Measurements from ENCODE around the gene SLC2A2. TPM values are rescaled to one million over a fixed set of nuclear protein-coding genes. Genes with fewer than 3 reads are reported as not detected.
"Not testable (repeated sequence)": the region's sequence is repeated elsewhere in the genome, so short reads cannot be mapped to it uniquely, and the experiment has no call there.

The SLC2A2 gene
- polyA plus RNA-seq, 1 donor (not counting 4 experiments of a cell fraction or from before 2014, with no cell fraction given): not detected

- Histone ChIP-seq H3K79me2 (ENCODE audit: control insufficient read depth, insufficient read depth, low read length) (no peaks in the 10 kb centered on the region), H3K4me2 (ENCODE audit: control insufficient read depth, extremely low read depth, insufficient read depth, low read depth, low read length) (no peak overlapping the region), H3K9ac (ENCODE audit: control insufficient read depth, extremely low read depth, insufficient read depth, low read length) (no peak overlapping the region), H2AFZ (ENCODE audit: control insufficient read depth, low read length) (no peak overlapping the region), H3K27ac (ENCODE audit: control insufficient read depth, insufficient read depth, low read length) (no peak overlapping the region), H3K9me1 (ENCODE audit: control insufficient read depth, extremely low read depth, insufficient read depth, low read length) (no peaks in the 10 kb centered on the region), H3K36me3 (ENCODE audit: control insufficient read depth in 2 of 2, extremely low read depth in 1 of 2, insufficient read depth in 2 of 2, low read length in 2 of 2) (no peaks in the 10 kb centered on the region), H3K9me3 (ENCODE audit: control insufficient read depth, low read depth, low read length) (no peaks in the 10 kb centered on the region), H3K4me3 (ENCODE audit: control insufficient read depth in 2 of 3, extremely low read depth in 1 of 3, insufficient read depth in 2 of 3, low read depth in 1 of 3, low read length in 3 of 3) (no peak overlapping the region), H3K27me3 (ENCODE audit: control insufficient read depth, extremely low read depth, insufficient read depth, low read length) (no peaks in the 10 kb centered on the region), H4K20me1 (ENCODE audit: control insufficient read depth, extremely low read depth, insufficient read depth, low read length) (no peaks in the 10 kb centered on the region), H3K4me1 (ENCODE audit: control insufficient read depth, extremely low read depth, insufficient read depth, low read length) (no peaks in the 10 kb centered on the region)
- FAIRE-seq (no peak), DNase-seq (ENCODE audit: low read depth, low spot score) (no peak)
- dilution Hi-C loops (cut with MboI; ENCODE audit: extremely low pct_ligation_motif_present, low sequenced_read_pairs): no loop called here
- TF ChIP-seq CTCF (optimal IDR thresholded peaks at IDR 0.05 in 1 of 3, IDR thresholded peaks at IDR 0.05 in 1 of 3, conservative IDR thresholded peaks at IDR 0.05 in 1 of 3; ENCODE audit: extremely low read depth in 1 of 3, insufficient read depth in 2 of 3, low read length in 3 of 3): no peak
- TF ChIP-seq EZH2 (IDR thresholded peaks at IDR 0.05; ENCODE audit: low read length): no peak
Observed at GRCh38 chr3:170974872-170975271, 51.6 kb downstream of the SLC2A2 start.

GRCh38 chr3:170972917-170973316 lies 53.6 kb downstream of the SLC2A2 start:
- H3K4me2 ChIP-seq (ENCODE audit: control insufficient read depth, extremely low read depth, insufficient read depth, low read depth, low read length); DNase-seq (ENCODE audit: low read depth, low spot score); H3K36me3 ChIP-seq (ENCODE audit: control insufficient read depth in 2 of 2, extremely low read depth in 1 of 2, insufficient read depth in 2 of 2, low read length in 2 of 2); H2AFZ ChIP-seq (ENCODE audit: control insufficient read depth, low read length); H3K27me3 ChIP-seq (ENCODE audit: control insufficient read depth, extremely low read depth, insufficient read depth, low read length); FAIRE-seq; H4K20me1 ChIP-seq (ENCODE audit: control insufficient read depth, extremely low read depth, insufficient read depth, low read length); dilution Hi-C loops (cut with MboI; ENCODE audit: extremely low pct_ligation_motif_present, low sequenced_read_pairs); H3K4me1 ChIP-seq (ENCODE audit: control insufficient read depth, extremely low read depth, insufficient read depth, low read length); H3K9me3 ChIP-seq (ENCODE audit: control insufficient read depth, low read depth, low read length); H3K79me2 ChIP-seq (ENCODE audit: control insufficient read depth, insufficient read depth, low read length); H3K4me3 ChIP-seq (ENCODE audit: control insufficient read depth in 2 of 3, extremely low read depth in 1 of 3, insufficient read depth in 2 of 3, low read depth in 1 of 3, low read length in 3 of 3); H3K9me1 ChIP-seq (ENCODE audit: control insufficient read depth, extremely low read depth, insufficient read depth, low read length); H3K27ac ChIP-seq (ENCODE audit: control insufficient read depth, insufficient read depth, low read length); H3K9ac ChIP-seq (ENCODE audit: control insufficient read depth, extremely low read depth, insufficient read depth, low read length): not testable (repeated sequence)

- dilution Hi-C loops (cut with MboI; ENCODE audit: extremely low pct_ligation_motif_present, low sequenced_read_pairs): no loop called here
- Histone ChIP-seq H3K79me2 (ENCODE audit: control insufficient read depth, insufficient read depth, low read length) (no peaks in the 10 kb centered on the region), H3K9ac (ENCODE audit: control insufficient read depth, extremely low read depth, insufficient read depth, low read length) (no peak overlapping the region), H3K27me3 (ENCODE audit: control insufficient read depth, extremely low read depth, insufficient read depth, low read length) (no peaks in the 10 kb centered on the region), H3K27ac (ENCODE audit: control insufficient read depth, insufficient read depth, low read length) (no peak overlapping the region), H3K36me3 (ENCODE audit: control insufficient read depth in 2 of 2, extremely low read depth in 1 of 2, insufficient read depth in 2 of 2, low read length in 2 of 2) (no peaks in the 10 kb centered on the region), H4K20me1 (ENCODE audit: control insufficient read depth, extremely low read depth, insufficient read depth, low read length) (no peaks in the 10 kb centered on the region), H3K4me2 (ENCODE audit: control insufficient read depth, extremely low read depth, insufficient read depth, low read depth, low read length) (no peak overlapping the region), H3K9me3 (ENCODE audit: control insufficient read depth, low read depth, low read length) (no peaks in the 10 kb centered on the region), H3K4me1 (ENCODE audit: control insufficient read depth, extremely low read depth, insufficient read depth, low read length) (no peaks in the 10 kb centered on the region), H3K4me3 (ENCODE audit: control insufficient read depth in 2 of 3, extremely low read depth in 1 of 3, insufficient read depth in 2 of 3, low read depth in 1 of 3, low read length in 3 of 3) (no peak overlapping the region), H2AFZ (ENCODE audit: control insufficient read depth, low read length) (no peak overlapping the region), H3K9me1 (ENCODE audit: control insufficient read depth, extremely low read depth, insufficient read depth, low read length) (no peaks in the 10 kb centered on the region)
- DNase-seq (ENCODE audit: low read depth, low spot score): no peak
- no peak for FAIRE-seq
- TF ChIP-seq EZH2 (IDR thresholded peaks at IDR 0.05; ENCODE audit: low read length) (no peak), CTCF (optimal IDR thresholded peaks at IDR 0.05 in 1 of 3, IDR thresholded peaks at IDR 0.05 in 1 of 3, conservative IDR thresholded peaks at IDR 0.05 in 1 of 3; ENCODE audit: extremely low read depth in 1 of 3, insufficient read depth in 2 of 3, low read length in 3 of 3) (no peak)
Observed at GRCh38 chr3:170967126-170967525, 59.4 kb downstream of the SLC2A2 start.

Data from keratinocyte (primary cell).